NCI-H2227 (cell line): ENCODE measurements around the gene PUS10.
"Not testable (repeated sequence)": the region's sequence is repeated elsewhere in the genome, so short reads cannot be mapped to it uniquely, and the experiment has no call there.

Experiments used
- DNase-seq: peaks from one replicate; lab custom pipeline; 2025; ENCODE audit not compliant: unreplicated experiment; lab: John Stamatoyannopoulos, UW

Gene PUS10

DNA sequence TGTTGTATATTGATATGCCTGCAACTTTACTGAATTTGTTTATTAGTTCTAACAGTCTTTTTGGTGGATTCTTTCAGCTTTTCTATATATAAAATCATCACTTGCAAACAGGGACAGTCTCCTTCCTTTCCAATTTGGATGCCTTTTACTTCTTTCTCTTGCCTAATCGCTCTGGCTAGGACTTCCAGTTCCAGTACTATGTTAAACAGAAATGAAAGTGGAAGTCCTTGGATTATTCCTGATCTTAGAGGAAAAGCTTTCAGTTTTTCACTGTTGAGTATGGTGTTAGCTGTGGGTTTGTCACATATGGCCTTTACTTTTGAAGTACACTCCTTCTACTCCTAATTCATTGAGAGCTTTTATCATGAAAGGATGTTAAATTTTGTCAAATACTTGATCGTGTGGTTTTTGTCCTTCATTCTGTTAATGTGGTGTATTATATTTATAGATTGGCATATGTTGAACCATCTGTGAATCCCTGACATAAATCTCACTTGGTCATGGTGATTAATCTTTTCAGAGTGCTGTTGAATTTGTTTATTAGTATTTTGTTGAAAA lies 83.8 kb downstream of the PUS10 start:
- no peak for DNase-seq

DNA sequence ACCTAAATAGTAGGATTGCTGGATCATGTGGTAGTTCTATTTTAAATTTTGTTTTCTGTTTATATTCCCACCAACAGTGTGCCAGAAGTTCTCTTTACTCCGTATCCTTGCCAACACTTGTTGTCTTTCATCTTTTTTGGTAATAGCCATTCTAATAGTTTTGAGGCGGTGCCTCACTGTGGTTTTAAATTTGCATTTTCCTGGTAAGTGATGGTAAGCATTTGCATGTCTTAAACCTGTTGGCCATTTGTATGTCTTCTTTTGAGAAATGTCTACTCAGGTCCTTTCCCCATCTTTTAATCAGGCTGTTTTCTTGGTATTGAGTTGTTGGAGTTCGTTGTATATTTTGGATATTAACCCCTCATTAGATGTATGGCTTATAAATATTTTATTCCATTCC lies 85.1 kb downstream of the PUS10 start:
- DNase-seq = no peak

- DNase-seq = not testable (repeated sequence)
These were observed 86.0 kb downstream of the PUS10 start for GRCh38 chr2:60932061-60932460.

DNA sequence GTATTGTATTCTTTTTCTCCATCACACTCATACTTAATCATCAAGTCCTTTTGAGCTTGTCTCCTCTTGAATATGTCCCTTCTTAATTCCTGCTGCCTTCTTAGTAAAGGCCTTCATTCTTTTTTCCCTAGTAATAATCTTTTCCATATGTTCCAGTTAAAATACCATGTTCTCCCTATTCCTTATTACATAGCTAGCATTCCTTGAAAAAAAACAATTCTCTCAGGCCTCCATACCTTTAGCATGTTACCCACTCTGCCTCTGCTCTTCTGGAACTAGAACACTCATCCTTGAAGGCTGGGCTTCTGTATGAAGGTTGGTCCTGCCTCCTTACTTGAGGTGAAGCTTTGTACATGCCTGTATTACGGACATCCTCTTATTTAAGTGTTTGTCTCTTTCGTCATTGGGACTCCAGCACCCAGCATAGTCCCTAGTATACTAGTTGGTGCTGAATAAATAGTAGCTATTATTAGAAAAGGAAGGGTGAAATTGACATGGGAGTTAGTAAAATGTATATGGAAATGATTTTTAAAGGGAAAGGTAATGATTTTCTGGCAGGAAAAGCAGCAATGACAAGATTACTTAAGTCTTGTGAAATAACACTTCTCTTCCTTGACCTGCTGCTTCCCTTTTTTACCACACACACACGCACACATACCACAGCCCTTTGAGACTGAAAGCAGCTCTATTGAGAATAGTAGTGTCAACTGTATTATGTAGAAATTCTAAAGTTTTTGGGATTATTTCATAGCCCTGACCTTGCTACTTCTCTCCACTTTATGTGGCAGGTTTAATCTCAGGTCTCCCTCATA lies 91.1 kb downstream of the PUS10 start:
- no peak for DNase-seq

DNA sequence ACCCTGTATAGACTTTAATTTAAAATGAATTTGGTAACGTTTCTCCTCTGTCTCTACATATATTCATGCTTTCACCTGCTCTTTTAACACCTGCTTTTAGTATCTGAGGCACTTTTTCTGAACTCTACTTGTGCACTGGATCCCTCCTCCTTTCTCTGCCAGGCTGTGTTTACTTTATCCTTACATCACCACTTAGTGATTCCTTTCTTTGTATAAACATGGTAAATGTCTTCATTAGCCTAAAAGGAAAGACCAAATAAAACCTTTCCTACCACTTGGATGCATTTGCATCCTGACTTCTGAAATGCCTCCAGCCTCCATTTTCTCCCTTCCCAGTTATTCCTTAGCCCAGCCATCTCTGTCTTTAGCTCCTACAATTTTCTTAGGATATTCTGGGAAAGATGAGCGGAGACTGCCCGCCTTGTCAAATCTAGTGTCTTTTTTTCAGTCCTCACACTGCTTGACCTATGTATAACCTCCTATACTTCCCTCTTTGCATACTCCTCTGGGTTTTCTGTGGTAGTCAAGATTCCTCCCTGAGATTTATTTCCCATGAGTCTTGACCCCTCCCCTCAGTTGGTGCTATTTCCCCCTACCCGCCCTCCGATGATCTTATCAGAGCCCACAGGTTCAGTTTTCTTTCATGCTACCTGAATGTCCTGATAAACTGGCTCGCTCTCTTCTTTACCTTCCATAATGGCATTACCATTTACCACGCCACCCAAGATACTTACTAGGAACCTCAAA lies 91.9 kb downstream of the PUS10 start:
- no peak for DNase-seq

GRCh38 chr2:60907329-60907728 lies 110.7 kb downstream of the PUS10 start:
- no peak for DNase-seq

- no peak for DNase-seq
These were observed 111.7 kb downstream of the PUS10 start for GRCh38 chr2:60906395-60906794.

- not testable (repeated sequence) for DNase-seq
These were observed 112.2 kb downstream of the PUS10 start for GRCh38 chr2:60905867-60906266.

DNA sequence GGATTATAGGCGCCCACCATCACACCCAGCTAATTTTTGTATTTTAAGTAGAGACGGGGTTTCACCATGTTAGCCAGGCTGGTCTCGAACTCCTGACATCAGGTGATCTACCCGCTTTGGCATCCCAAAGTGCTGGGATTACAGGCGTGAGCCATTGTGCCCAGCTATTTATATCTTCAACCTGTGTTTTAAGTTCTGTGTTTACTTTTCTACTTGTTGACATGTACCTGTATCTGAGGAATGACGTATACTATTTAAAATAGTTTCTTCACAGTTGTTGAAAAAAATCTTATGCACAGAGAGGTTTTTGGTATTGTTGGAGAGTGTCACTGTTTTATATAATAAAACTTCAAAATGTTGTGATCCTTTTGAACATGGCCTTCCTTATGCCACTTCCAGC lies 116.8 kb downstream of the PUS10 start:
- DNase-seq = not testable (repeated sequence)

DNA sequence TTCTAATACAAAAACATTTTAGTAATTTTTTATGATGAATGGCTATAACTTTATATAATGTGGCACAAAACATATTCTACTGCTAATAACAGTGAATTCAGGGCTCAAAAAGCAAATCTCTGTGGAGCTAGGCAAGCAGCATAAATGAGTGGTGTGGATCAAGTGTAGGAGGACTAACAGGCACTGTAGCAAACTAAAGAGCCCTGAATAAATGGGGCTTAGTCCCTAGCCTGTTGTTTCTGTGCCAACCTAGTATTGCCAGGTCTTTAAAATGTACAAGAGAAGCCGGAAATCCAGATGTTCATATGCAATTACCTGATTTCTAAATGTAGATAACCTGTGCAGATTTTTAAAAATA lies 118.2 kb downstream of the PUS10 start:
- DNase-seq = no peak

GRCh38 chr2:60899230-60899891 lies 118.7 kb downstream of the PUS10 start:
- no peak for DNase-seq

GRCh38 chr2:60898567-60898966 lies 119.5 kb downstream of the PUS10 start:
- DNase-seq = no peak
